ENCODE results near the gene CRIM1.

DNA sequence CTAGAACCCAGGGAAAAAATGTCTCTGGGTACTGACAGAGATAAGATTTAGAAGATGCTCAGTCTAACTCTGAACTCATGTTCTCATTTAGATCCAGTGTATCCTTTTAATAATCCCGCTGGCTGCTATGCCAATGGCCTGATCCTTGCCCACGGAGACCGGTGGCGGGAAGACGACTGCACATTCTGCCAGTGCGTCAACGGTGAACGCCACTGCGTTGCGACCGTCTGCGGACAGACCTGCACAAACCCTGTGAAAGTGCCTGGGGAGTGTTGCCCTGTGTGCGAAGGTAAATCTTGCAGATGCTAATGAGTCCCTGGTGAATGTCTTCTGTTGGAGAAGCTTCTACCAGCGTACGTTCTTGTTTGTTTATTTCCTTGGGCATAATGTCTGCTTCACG lies 123.8 kb downstream of the CRIM1 start:
- TF ChIP-seq, protein P1, sequence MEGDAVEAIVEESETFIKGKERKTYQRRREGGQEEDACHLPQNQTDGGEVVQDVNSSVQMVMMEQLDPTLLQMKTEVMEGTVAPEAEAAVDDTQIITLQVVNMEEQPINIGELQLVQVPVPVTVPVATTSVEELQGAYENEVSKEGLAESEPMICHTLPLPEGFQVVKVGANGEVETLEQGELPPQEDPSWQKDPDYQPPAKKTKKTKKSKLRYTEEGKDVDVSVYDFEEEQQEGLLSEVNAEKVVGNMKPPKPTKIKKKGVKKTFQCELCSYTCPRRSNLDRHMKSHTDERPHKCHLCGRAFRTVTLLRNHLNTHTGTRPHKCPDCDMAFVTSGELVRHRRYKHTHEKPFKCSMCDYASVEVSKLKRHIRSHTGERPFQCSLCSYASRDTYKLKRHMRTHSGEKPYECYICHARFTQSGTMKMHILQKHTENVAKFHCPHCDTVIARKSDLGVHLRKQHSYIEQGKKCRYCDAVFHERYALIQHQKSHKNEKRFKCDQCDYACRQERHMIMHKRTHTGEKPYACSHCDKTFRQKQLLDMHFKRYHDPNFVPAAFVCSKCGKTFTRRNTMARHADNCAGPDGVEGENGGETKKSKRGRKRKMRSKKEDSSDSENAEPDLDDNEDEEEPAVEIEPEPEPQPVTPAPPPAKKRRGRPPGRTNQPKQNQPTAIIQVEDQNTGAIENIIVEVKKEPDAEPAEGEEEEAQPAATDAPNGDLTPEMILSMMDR (IDR thresholded peaks at IDR 0.05) = no peak
- TF ChIP-seq, protein P2, sequence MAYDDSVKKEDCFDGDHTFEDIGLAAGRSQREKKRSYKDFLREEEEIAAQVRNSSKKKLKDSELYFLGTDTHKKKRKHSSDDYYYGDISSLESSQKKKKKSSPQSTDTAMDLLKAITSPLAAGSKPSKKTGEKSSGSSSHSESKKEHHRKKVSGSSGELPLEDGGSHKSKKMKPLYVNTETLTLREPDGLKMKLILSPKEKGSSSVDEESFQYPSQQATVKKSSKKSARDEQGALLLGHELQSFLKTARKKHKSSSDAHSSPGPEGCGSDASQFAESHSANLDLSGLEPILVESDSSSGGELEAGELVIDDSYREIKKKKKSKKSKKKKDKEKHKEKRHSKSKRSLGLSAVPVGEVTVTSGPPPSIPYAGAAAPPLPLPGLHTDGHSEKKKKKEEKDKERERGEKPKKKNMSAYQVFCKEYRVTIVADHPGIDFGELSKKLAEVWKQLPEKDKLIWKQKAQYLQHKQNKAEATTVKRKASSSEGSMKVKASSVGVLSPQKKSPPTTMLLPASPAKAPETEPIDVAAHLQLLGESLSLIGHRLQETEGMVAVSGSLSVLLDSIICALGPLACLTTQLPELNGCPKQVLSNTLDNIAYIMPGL (CRISPR knock-in tag; IDR thresholded peaks at IDR 0.05) = no peak
- TF ChIP-seq FOXP4 (CRISPR knock-in tag; IDR thresholded peaks at IDR 0.05) (no peak), PRDM15 (CRISPR knock-in tag; IDR thresholded peaks at IDR 0.05) (no peak)
